Esophagus muscularis mucosa (tissue), 4 donors: ENCODE data around the gene OR6B1. TPM values are rescaled to one million over a fixed set of nuclear protein-coding genes. Genes with fewer than 3 reads are reported as not detected.
A peak's percentile ranks its signal among the peaks of the same experiment; 100 is the strongest.
"Not testable (repeated sequence)": the region's sequence is repeated elsewhere in the genome, so short reads cannot be mapped to it uniquely, and the experiment has no call there.

Experiments used
- DNase-seq: peaks from one replicate; pipeline ENCODE4 v3.0.0-alpha.2; 2017; ENCODE audit errors: extremely low spot score
- H3K27ac ChIP-seq, 4 donors: fragments of 200-600 bp; sonication (generic); replicated peaks in 1 of 4; 1 replicate in 3 of 4; 2 replicates in 1 of 4; pipeline ENCODE4 v1.5.1; 2016 to 2019; ENCODE audit warnings: mild to moderate bottlenecking in 1 of 4
- H3K27me3 ChIP-seq, 4 donors: fragments of 200-600 bp; sonication (generic); one replicate each; pipeline versions ENCODE4 v1.5.1 to v1.6.0; 2016 to 2019
- H3K36me3 ChIP-seq, 4 donors: fragments of 200-600 bp; sonication (generic); one replicate each; pipeline ENCODE4 v1.5.1; 2016 to 2019
- H3K4me1 ChIP-seq, 4 donors: fragments of 200-600 bp; sonication (generic); one replicate each; pipeline ENCODE4 v1.5.1; 2016 to 2019
- H3K4me3 ChIP-seq, 4 donors: fragments of 200-600 bp; sonication (generic); 1 replicate in 2 of 4; 2 replicates in 2 of 4; pipeline ENCODE4 v1.5.1; 2016 to 2019; ENCODE audit warnings: mild to moderate bottlenecking in 4 of 4, moderate library complexity in 1 of 4
- H3K9me3 ChIP-seq, 4 donors: fragments of 200-600 bp; sonication (generic); 1 replicate in 3 of 4; 2 replicates in 1 of 4; pipeline ENCODE4 v1.5.1; 2016 to 2019
- EP300 ChIP-seq: sonication (generic); formaldehyde crosslinking; IDR thresholded peaks from one replicate; pipeline ENCODE4 v1.6.1; 2017; ENCODE audit warnings: antibody characterized with exemption
- POLR2A ChIP-seq: fragments of 450-650 bp; IDR thresholded peaks from one replicate; pipeline ENCODE4 v1.6.1; 2017; ENCODE audit warnings: antibody characterized with exemption, moderate library complexity, mild to moderate bottlenecking, low read depth
- POLR2AphosphoS5 ChIP-seq, 2 donors: sonication (generic); formaldehyde crosslinking; IDR thresholded peaks; one replicate each; pipeline ENCODE4 v1.6.1; 2017; ENCODE audit warnings: antibody characterized with exemption in 2 of 2
- WGBS: methylation state at CpG from one replicate; pipeline ENCODE4 v1.1.5; 2018; 5-methylcytosine and 5-hydroxymethylcytosine counted together
- intact Hi-C: fragments of 100-400 bp; cut with DNase I; formaldehyde crosslinking; loops from one replicate; pipeline ENCODE4 v1.15.1; 2023
- total RNA-seq, 4 donors: library from RNA; depleted of rRNA; stranded (reverse); fragments of >200 nt; gene quantifications; one replicate each; pipeline versions ENCODE4 v1.1.0 to v1.2.1, GENCODE V29; 2016
- TF ChIP-seq, protein P1 (sequence below), 3 experiments: fragments of 200-600 bp in 2 of 3; fragments of 450-650 bp in 1 of 3; sonication (generic) in 2 of 3; IDR thresholded peaks; one replicate each; pipeline ENCODE4 v1.5.1; 2017 to 2019; ENCODE audit warnings: antibody characterized with exemption in 3 of 3, mild to moderate bottlenecking in 2 of 3, moderate library complexity in 1 of 3

The OR6B1 gene
- total RNA-seq, 4 donors from 2014 or later, result not detected

DNA sequence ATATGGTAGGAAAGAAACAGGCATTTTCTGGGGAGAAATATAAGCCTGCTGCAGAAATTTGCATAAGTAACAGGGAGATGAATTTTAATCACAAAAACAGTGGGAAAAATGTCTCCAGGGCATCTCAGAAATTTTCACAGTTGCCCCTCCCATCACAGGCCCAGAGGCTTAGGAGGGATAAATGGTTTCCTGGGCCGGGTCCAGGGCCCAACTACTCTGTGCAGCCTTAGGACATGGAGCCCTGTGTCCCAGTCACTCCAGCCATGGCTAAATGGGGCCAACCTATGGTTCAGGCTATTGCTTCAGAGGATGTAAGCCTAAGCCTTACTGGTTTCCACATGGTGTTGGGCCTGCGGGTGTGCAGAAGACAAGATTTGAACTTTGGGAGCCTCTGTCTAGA lies 9.2 kb downstream of the OR6B1 start:
- TF ChIP-seq POLR2AphosphoS5 (IDR thresholded peaks at IDR 0.05) (no peak), POLR2A (no peak), EP300 (no peak)
- TF ChIP-seq, protein P1, sequence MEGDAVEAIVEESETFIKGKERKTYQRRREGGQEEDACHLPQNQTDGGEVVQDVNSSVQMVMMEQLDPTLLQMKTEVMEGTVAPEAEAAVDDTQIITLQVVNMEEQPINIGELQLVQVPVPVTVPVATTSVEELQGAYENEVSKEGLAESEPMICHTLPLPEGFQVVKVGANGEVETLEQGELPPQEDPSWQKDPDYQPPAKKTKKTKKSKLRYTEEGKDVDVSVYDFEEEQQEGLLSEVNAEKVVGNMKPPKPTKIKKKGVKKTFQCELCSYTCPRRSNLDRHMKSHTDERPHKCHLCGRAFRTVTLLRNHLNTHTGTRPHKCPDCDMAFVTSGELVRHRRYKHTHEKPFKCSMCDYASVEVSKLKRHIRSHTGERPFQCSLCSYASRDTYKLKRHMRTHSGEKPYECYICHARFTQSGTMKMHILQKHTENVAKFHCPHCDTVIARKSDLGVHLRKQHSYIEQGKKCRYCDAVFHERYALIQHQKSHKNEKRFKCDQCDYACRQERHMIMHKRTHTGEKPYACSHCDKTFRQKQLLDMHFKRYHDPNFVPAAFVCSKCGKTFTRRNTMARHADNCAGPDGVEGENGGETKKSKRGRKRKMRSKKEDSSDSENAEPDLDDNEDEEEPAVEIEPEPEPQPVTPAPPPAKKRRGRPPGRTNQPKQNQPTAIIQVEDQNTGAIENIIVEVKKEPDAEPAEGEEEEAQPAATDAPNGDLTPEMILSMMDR (IDR thresholded peaks at IDR 0.05), result no peak
- H3K9me3 ChIP-seq, result no peaks in the 10 kb centered on the region
- 76% methylated on average over 2 of the region's 2 CpGs for WGBS
- DNase-seq, result no peak
- H3K27me3 ChIP-seq, result no peaks in the 10 kb centered on the region
- H3K36me3 ChIP-seq, result no peaks in the 10 kb centered on the region
- no peak overlapping the region for H3K27ac ChIP-seq
- no peak overlapping the region for H3K4me3 ChIP-seq
- intact Hi-C loops, result no loop called here
- H3K4me1 ChIP-seq, result no peaks in the 10 kb centered on the region

DNA sequence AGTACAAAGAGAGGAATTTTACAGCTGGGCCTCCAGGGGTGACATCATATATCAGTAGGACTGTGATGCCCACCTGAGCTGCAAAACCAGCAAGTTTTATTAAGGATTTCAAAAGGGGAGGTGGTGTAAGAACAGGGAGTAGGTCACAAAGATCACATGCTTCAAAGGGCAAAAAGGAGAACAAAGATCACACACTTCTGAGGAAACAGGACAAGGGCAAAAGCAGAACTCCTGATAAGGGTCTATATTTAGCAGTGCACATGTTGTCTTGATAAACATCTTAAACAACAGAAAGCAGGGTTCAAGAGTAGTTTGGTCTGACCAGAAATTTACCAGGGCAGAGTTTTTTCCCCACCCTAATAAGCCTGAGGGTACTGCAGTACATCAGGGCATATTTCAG lies 9.9 kb downstream of the OR6B1 start:
- intact Hi-C loops, H3K4me3 ChIP-seq, H3K27ac ChIP-seq, DNase-seq, H3K36me3 ChIP-seq, H3K4me1 ChIP-seq, H3K27me3 ChIP-seq, H3K9me3 ChIP-seq: not testable (repeated sequence)

DNA sequence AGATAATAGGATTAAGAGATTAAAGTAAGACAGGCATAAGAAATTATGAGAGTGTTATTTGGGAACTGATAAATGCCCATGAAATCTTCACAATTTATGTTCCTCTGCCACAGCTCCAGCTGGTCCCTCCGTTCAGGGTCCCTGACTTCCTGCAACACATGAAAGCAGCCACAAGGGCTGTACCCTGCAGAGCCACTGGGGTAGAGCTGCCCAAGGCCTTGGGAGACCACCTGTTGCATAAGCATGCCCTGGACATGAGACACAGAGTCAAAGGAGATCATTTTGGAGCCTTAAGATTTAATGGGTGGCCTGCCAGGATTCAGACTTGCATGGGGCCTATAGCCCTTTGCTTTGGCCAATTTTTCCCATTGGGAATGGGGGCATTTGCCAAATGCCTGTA lies 10.7 kb downstream of the OR6B1 start:
- H3K27ac ChIP-seq, DNase-seq, H3K36me3 ChIP-seq, H3K9me3 ChIP-seq, H3K4me3 ChIP-seq, intact Hi-C loops, H3K27me3 ChIP-seq, H3K4me1 ChIP-seq: not testable (repeated sequence)
- 71% methylated on average over 1 of the region's 1 CpG for WGBS

GRCh38 chr7:144011458-144012230 lies 11.5 kb downstream of the OR6B1 start:
- Histone ChIP-seq H3K9me3 (no peaks in the 10 kb centered on the region), H3K36me3 (no peaks in the 10 kb centered on the region), H3K4me3 (no peak overlapping the region), H3K27me3 (no peaks in the 10 kb centered on the region), H3K27ac (no peak overlapping the region), H3K4me1 (no peaks in the 10 kb centered on the region)
- no peak for DNase-seq
- 70% methylated on average over 5 of the region's 5 CpGs for WGBS
- TF ChIP-seq EP300, result no peak
- TF ChIP-seq, protein P1 (IDR thresholded peaks at IDR 0.05), result peak in 2 of 3 experiments; percentile 11 to 12
- intact Hi-C loops, result no loop called here

GRCh38 chr7:144018065-144018464 lies 17.9 kb downstream of the OR6B1 start:
- no peak for TF ChIP-seq POLR2AphosphoS5 (IDR thresholded peaks at IDR 0.05)
- TF ChIP-seq, protein P1 (IDR thresholded peaks at IDR 0.05), result no peak
- TF ChIP-seq EP300, result no peak
- TF ChIP-seq POLR2A, result no peak
- H3K36me3 ChIP-seq, result no peaks in the 10 kb centered on the region
- no peak overlapping the region for H3K27ac ChIP-seq
- no peaks in the 10 kb centered on the region for H3K4me1 ChIP-seq
- H3K27me3 ChIP-seq, result no peaks in the 10 kb centered on the region
- H3K4me3 ChIP-seq, result no peak overlapping the region
- 74% methylated on average over 4 of the region's 4 CpGs for WGBS
- DNase-seq, result no peak
- no peaks in the 10 kb centered on the region for H3K9me3 ChIP-seq
- intact Hi-C loops, result no loop called here

DNA sequence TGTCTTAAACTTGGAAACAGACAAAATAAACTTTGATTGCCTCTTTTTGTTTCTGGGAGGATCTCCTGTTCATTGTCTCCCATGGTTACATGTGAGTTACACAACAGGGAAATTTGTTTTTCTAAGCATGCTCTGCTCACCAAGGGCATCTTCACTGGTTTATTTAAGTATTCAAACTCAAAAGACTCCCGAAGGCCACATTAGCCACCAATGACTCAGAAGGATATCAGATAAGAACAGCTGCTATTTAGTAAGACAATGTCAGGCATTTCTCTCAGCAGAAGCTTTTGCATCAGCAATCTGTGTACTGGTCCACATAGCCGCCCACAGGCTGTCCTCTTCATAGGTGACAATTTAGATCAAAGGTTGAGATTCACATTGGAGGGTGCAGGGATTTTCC lies 19.3 kb downstream of the OR6B1 start:
- TF ChIP-seq EP300, result no peak
- no peak for TF ChIP-seq POLR2AphosphoS5 (IDR thresholded peaks at IDR 0.05)
- TF ChIP-seq POLR2A, result no peak
- TF ChIP-seq, protein P1 (IDR thresholded peaks at IDR 0.05), result no peak
- intact Hi-C loops, result no loop called here
- 42% methylated on average over 2 of the region's 2 CpGs for WGBS
- DNase-seq, result no peak
- Histone ChIP-seq H3K9me3 (no peaks in the 10 kb centered on the region), H3K27ac (no peak overlapping the region), H3K27me3 (no peaks in the 10 kb centered on the region), H3K4me1 (no peaks in the 10 kb centered on the region), H3K4me3 (no peak overlapping the region), H3K36me3 (no peaks in the 10 kb centered on the region)
